ENCODE measurements around the gene SEPTIN3.
"Not testable (repeated sequence)": the region's sequence is repeated elsewhere in the genome, so short reads cannot be mapped to it uniquely, and the experiment has no call there.

Gene SEPTIN3

GRCh38 chr22:41940832-41941765 is 28.1 kb upstream of the SEPTIN3 start:
- DNase-seq (ENCODE audit: low spot score), result peak; percentile 74

GRCh38 chr22:41943661-41944209 is 25.5 kb upstream of the SEPTIN3 start:
- DNase-seq (ENCODE audit: low spot score), result no peak

GRCh38 chr22:41946629-41947423 is 22.4 kb upstream of the SEPTIN3 start, which contains the start of gene CENPM:
Gene CENPM (minus strand): TSS chr22:41947152. CDS start chr22:41947076, 76 bp downstream.
- peak; percentile 93 for DNase-seq (ENCODE audit: low spot score)

- no peak for DNase-seq (ENCODE audit: low spot score)
Observed at GRCh38 chr22:41947424-41948080, 21.7 kb upstream of the SEPTIN3 start.

- no peak for DNase-seq (ENCODE audit: low spot score)
Observed at GRCh38 chr22:41948142-41948541, 21.1 kb upstream of the SEPTIN3 start.

GRCh38 chr22:41948928-41949296 is 20.3 kb upstream of the SEPTIN3 start:
- not testable (repeated sequence) for DNase-seq (ENCODE audit: low spot score)

GRCh38 chr22:41949297-41949965 is 19.8 kb upstream of the SEPTIN3 start:
- DNase-seq (ENCODE audit: low spot score), result no peak

GRCh38 chr22:41951898-41952474 is 17.3 kb upstream of the SEPTIN3 start, which contains the start of gene SMIM45:
Gene SMIM45 (plus strand): TSS chr22:41952150.
- DNase-seq (ENCODE audit: low spot score), result no peak

- no peak for DNase-seq (ENCODE audit: low spot score)
Observed at GRCh38 chr22:41952713-41953112, 16.5 kb upstream of the SEPTIN3 start.

- no peak for DNase-seq (ENCODE audit: low spot score)
Observed at GRCh38 chr22:41957941-41958556, 11.2 kb upstream of the SEPTIN3 start.

- peak; percentile 58 for DNase-seq (ENCODE audit: low spot score)
Observed at GRCh38 chr22:41963453-41964111, 5.7 kb upstream of the SEPTIN3 start.

- DNase-seq (ENCODE audit: low spot score), result peak; percentile 81
Observed at GRCh38 chr22:41964112-41964491, 5.1 kb upstream of the SEPTIN3 start.

GRCh38 chr22:41966225-41966606 is 3.0 kb upstream of the SEPTIN3 start:
- DNase-seq (ENCODE audit: low spot score), result no peak

GRCh38 chr22:41966607-41967240 is 2.5 kb upstream of the SEPTIN3 start:
- peak; percentile 53 for DNase-seq (ENCODE audit: low spot score)

- no peak for DNase-seq (ENCODE audit: low spot score)
Observed at GRCh38 chr22:41968601-41969000, 642 bp upstream of the SEPTIN3 start.

- DNase-seq (ENCODE audit: low spot score), result no peak
Observed at GRCh38 chr22:41970601-41971000, 1.4 kb downstream of the SEPTIN3 start.

GRCh38 chr22:41971431-41971830 is 2.2 kb downstream of the SEPTIN3 start:
- no peak for DNase-seq (ENCODE audit: low spot score)

GRCh38 chr22:41974691-41975290 is 5.5 kb downstream of the SEPTIN3 start:
- no peak for DNase-seq (ENCODE audit: low spot score)
